Activated T-helper 1 cell treated with anti-CD3 and anti-CD28 coated beads, Interleukin-12 subunit alpha, Interleukin-12 subunit beta, Interleukin-2, Interleukin-4 antibody, amounts not matched to agents 30 ng/mL and 10 ng/mL and 1 ng/mL, durations not matched to agents 14 hours and 24 hours and 36 hours (primary cell): ENCODE measurements around the gene MTMR6. TPM values are rescaled to one million over a fixed set of nuclear protein-coding genes. Genes with fewer than 3 reads are reported as not detected.

ENCODE experiments used
- DNase-seq: peaks from one replicate; pipeline ENCODE4 v3.0.0; 2021; ENCODE audit warnings: low spot score
- H3K27ac Mint-ChIP-seq: one replicate; pipeline ENCODE4 v1.8.0; 2021; ENCODE audit warnings: mild to moderate bottlenecking, mixed read lengths
- H3K27me3 Mint-ChIP-seq: one replicate; pipeline ENCODE4 v1.8.0; 2022; ENCODE audit warnings: mild to moderate bottlenecking, moderate library complexity, mixed read lengths; ENCODE audit not compliant: insufficient read depth
- H3K36me3 Mint-ChIP-seq: one replicate; pipeline ENCODE4 v1.8.0; 2021; ENCODE audit warnings: low read depth, mixed read lengths
- H3K4me1 Mint-ChIP-seq: one replicate; pipeline ENCODE4 v1.8.0; 2021; ENCODE audit warnings: low read depth, mixed read lengths
- H3K4me3 Mint-ChIP-seq: one replicate; pipeline ENCODE4 v1.8.0; 2021; ENCODE audit warnings: mild to moderate bottlenecking, moderate library complexity, mixed read lengths
- H3K9me3 Mint-ChIP-seq: one replicate; pipeline ENCODE4 v1.8.0; 2021; ENCODE audit warnings: mixed read lengths
- intact Hi-C: fragments of 100-400 bp; cut with micrococcal nuclease; formaldehyde crosslinking; loops from one replicate; pipeline ENCODE4 v1.15.1; 2024
- total RNA-seq: library from RNA; stranded (reverse); gene quantifications from 2 replicates; pipeline ENCODE4 v1.2.3, GENCODE V29; 2022

The MTMR6 gene
- total RNA-seq, 1 donor from 2014 or later: 17.0 TPM

GRCh38 chr13:25300861-25301346 is 13.6 kb upstream of the MTMR6 start:
- no peaks in the 10 kb centered on the region for H3K9me3 Mint-ChIP-seq
- H3K36me3 Mint-ChIP-seq: peaks cover 26% of the 10 kb centered on the region
- peak overlapping the region; percentile 96 for H3K4me3 Mint-ChIP-seq
- DNase-seq: no peak
- intact Hi-C loops: loop anchor here (1.0 to 10.0 kb wide), 8 partner anchors 14 to 1951 kb away; partner anchors contain the start of genes MTMR6, PARP4 and RPL21
- H3K27ac Mint-ChIP-seq: peak overlapping the region; percentile 94
- H3K4me1 Mint-ChIP-seq: peaks cover 34% of the 10 kb centered on the region
- H3K27me3 Mint-ChIP-seq: peaks cover 7% of the 10 kb centered on the region

- Mint-ChIP-seq H3K27ac (no peak overlapping the region), H3K4me3 (no peak overlapping the region), H3K36me3 (no peaks in the 10 kb centered on the region), H3K9me3 (no peaks in the 10 kb centered on the region), H3K27me3 (peaks cover 24% of the 10 kb centered on the region), H3K4me1 (peaks cover 5% of the 10 kb centered on the region)
- intact Hi-C loops: no loop called here
- no peak for DNase-seq
Measured at GRCh38 chr13:25295701-25296100, 8.4 kb upstream of the MTMR6 start.

- H3K36me3 Mint-ChIP-seq: no peaks in the 10 kb centered on the region
- no peak overlapping the region for H3K27ac Mint-ChIP-seq
- no peak for DNase-seq
- H3K4me1 Mint-ChIP-seq: peaks cover 5% of the 10 kb centered on the region
- no peak overlapping the region for H3K4me3 Mint-ChIP-seq
- peaks cover 24% of the 10 kb centered on the region for H3K27me3 Mint-ChIP-seq
- H3K9me3 Mint-ChIP-seq: no peaks in the 10 kb centered on the region
- intact Hi-C loops: no loop called here
Measured at GRCh38 chr13:25295228-25295627, 7.9 kb upstream of the MTMR6 start.

DNA sequence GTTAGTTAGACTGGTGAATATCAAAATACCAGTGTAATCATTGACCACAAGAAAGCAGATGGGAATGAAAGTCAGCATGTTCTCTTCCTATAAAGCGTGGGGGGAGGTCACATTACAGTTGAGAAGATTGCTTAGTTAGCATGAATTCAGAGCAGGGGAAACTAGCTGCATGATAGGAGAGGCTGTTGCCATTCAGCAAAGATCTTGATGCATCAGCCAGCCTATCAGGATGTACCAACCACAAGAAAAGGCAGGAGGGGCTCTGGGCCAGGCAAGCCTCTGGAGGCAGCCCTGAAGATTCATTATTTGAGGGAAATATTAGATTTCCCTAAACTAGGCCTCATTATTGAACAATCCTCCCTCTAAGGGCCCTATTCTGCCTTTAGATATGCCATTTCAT is 5.0 kb upstream of the MTMR6 start:
- intact Hi-C loops: no loop called here

DNA sequence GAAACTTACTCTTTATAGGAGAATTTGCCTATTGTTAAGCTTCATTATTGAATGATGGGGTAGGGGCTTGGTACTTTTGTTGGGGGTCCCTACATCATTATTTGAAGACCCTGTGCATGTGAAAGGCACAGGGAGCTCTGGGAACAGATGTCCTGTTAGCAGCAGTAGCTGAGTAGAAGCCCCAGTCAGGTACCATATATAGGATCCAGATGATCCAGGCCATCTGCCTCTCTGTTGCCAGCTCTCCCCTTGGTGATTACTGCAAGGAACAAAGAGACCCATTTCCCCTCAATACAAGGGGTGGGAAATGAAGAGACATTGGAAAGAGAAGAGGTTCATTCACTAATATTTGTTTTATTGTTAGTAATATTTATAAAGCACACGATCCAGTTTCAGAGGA is 4.4 kb upstream of the MTMR6 start:
- Mint-ChIP-seq H3K27ac (no peak overlapping the region), H3K4me3 (no peak overlapping the region), H3K36me3 (no peaks in the 10 kb centered on the region), H3K27me3 (peaks cover 32% of the 10 kb centered on the region), H3K4me1 (peaks cover 16% of the 10 kb centered on the region), H3K9me3 (no peaks in the 10 kb centered on the region)
- intact Hi-C loops: no loop called here
- no peak for DNase-seq

More for the DNA sequence above, 5.0 kb upstream of the MTMR6 start:
- Mint-ChIP-seq H3K4me3 (no peak overlapping the region), H3K27me3 (peaks cover 34% of the 10 kb centered on the region), H3K27ac (no peak overlapping the region), H3K4me1 (peaks cover 15% of the 10 kb centered on the region), H3K36me3 (no peaks in the 10 kb centered on the region), H3K9me3 (no peaks in the 10 kb centered on the region)
- DNase-seq: no peak

DNA sequence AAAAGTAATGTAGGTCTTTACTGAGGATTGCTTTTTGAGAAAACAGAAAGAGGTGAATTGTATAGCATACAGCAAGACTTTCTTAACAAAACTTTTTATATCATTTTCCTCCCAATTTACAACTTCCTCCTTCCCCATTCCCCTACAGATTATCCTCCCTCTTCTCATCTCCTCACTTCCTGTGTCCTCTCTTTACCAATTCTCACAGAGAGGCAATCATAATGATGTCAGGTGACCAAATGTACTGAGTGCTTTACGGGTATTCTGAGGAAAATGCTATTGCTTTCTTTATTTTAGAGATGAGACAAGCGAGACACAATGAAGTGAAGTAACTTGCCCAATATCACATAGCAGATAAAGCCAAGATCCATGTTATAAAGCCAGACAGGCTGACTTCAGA is 1.7 kb upstream of the MTMR6 start:
- intact Hi-C loops: loop anchor here (5.0 to 10.0 kb wide), 7 partner anchors 57 to 1014 kb away; partner anchors contain the start of genes CDK8, PARP4 and SHISA2
- peaks cover 2% of the 10 kb centered on the region for H3K36me3 Mint-ChIP-seq
- no peak overlapping the region for H3K27ac Mint-ChIP-seq
- H3K4me1 Mint-ChIP-seq: peaks cover 28% of the 10 kb centered on the region
- peaks cover 21% of the 10 kb centered on the region for H3K27me3 Mint-ChIP-seq
- H3K4me3 Mint-ChIP-seq: no peak overlapping the region
- no peaks in the 10 kb centered on the region for H3K9me3 Mint-ChIP-seq
- DNase-seq: no peak

DNA sequence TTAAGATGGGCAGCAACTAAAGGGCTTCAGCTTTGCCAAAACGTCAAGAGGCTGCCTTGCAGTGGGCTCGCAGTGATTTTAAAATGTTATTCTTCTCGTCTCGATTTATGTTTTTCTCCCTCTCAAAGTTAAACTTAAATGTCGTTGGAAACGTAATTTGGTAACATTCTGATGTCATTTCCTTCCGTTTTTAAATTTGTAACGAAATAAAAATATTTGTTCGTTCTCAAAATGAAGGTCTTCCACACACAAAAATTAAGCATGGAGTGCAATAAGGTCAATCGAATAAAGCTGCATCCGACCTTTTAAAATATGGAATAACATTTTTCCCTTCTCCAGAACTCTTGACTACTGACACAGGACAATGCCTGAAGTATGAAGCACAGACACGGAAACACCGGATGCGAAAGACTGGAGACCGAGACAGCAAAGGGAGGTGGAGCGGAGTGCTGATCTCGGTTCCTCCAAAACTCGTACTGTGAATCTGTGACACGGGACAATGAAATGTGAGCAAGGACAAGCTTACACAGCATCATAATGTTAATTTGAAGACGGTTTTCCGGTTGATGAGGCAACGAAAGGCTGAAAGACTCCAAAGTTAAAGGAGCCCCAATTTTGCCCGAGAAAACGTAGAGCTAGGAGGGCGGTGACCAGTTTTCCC is 850 bp downstream of the MTMR6 start:
- Mint-ChIP-seq H3K27me3 (peaks cover 16% of the 10 kb centered on the region), H3K4me1 (peaks cover 45% of the 10 kb centered on the region), H3K4me3 (peak overlapping the region; percentile 94), H3K27ac (peak overlapping the region; percentile 93), H3K36me3 (peaks cover 7% of the 10 kb centered on the region), H3K9me3 (no peaks in the 10 kb centered on the region)
- DNase-seq: peak; percentile 39
- intact Hi-C loops: loop anchor here (2.0 to 10.0 kb wide), 8 partner anchors 20 to 1012 kb away; partner anchors contain the start of genes CDK8, PARP4 and SHISA2

- no peak overlapping the region for H3K4me3 Mint-ChIP-seq
- no peaks in the 10 kb centered on the region for H3K9me3 Mint-ChIP-seq
- H3K36me3 Mint-ChIP-seq: peaks cover 17% of the 10 kb centered on the region
- no peaks in the 10 kb centered on the region for H3K27me3 Mint-ChIP-seq
- no peak for DNase-seq
- intact Hi-C loops: loop anchor here (10.0 kb wide), 3 partner anchors 603 to 1007 kb away; partner anchors contain the start of gene CDK8
- H3K27ac Mint-ChIP-seq: peak overlapping the region; percentile 73
- H3K4me1 Mint-ChIP-seq: peaks cover 68% of the 10 kb centered on the region
Measured at GRCh38 chr13:25281935-25282332, 5.4 kb downstream of the MTMR6 start.

GRCh38 chr13:25281193-25281934 is 5.9 kb downstream of the MTMR6 start:
- DNase-seq: no peak
- intact Hi-C loops: loop anchor here (10.0 kb wide), 3 partner anchors 603 to 1007 kb away; partner anchors contain the start of gene CDK8
- Mint-ChIP-seq H3K9me3 (no peaks in the 10 kb centered on the region), H3K27ac (peak overlapping the region; percentile 73), H3K4me1 (peaks cover 71% of the 10 kb centered on the region), H3K36me3 (peaks cover 17% of the 10 kb centered on the region), H3K27me3 (no peaks in the 10 kb centered on the region), H3K4me3 (no peak overlapping the region)

- intact Hi-C loops: loop anchor here (10.0 kb wide), 3 partner anchors 604 to 1006 kb away; partner anchors contain the start of gene CDK8
- Mint-ChIP-seq H3K4me3 (no peak overlapping the region), H3K27ac (no peak overlapping the region)
Measured at GRCh38 chr13:25280396-25280795, 6.9 kb downstream of the MTMR6 start.

DNA sequence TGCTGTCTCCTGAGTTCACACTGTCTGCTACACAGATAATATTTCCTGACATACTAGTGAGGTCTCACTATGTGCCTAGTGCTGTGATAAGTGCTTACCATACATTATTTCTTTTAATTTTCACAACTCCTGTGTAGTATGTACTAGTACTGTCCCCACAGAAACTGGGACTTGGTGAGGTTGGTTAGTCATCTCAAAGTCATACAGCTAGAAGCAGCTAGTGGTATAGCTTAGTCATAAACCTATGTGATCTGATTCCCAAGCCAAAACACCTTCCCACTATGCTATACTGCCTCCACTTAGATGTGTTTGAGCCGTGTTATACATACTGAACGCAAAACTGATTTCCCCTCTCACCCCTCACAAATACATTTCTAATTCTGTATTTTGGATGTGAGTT is 10.5 kb downstream of the MTMR6 start:
- H3K27ac Mint-ChIP-seq: no peak overlapping the region
- H3K9me3 Mint-ChIP-seq: no peaks in the 10 kb centered on the region
- no peaks in the 10 kb centered on the region for H3K27me3 Mint-ChIP-seq
- peaks cover 17% of the 10 kb centered on the region for H3K36me3 Mint-ChIP-seq
- peaks cover 46% of the 10 kb centered on the region for H3K4me1 Mint-ChIP-seq
- H3K4me3 Mint-ChIP-seq: no peak overlapping the region
- DNase-seq: no peak
- intact Hi-C loops: loop anchor here (1.0 kb wide), 1 partner anchor 11 kb away; the partner anchor contains the start of gene MTMR6

More at GRCh38 chr13:25280396-25280795, 6.9 kb downstream of the MTMR6 start:
- no peaks in the 10 kb centered on the region for H3K27me3 Mint-ChIP-seq
- H3K4me1 Mint-ChIP-seq: peaks cover 72% of the 10 kb centered on the region
- no peaks in the 10 kb centered on the region for H3K9me3 Mint-ChIP-seq
- peaks cover 15% of the 10 kb centered on the region for H3K36me3 Mint-ChIP-seq
- DNase-seq: no peak

DNA sequence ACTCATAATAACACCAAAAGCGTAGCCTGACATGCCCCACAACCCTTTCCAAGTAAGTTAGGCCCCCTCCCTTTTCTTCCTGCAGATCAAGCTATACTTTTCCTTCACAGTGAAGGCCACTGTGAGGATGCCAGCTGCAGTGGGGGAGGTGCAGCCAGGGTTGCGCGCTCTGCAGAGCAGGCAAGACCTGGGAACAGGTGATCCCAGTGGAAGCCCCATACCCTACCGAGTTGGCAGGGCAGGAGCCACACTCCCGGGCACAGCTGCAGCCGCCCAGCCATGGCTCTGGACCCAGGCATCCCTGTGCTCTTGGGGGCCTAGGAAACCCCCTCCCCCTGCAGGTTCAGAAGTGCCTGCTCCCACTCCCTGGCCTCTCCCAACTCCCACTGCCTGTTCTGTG is 18.7 kb downstream of the MTMR6 start:
- intact Hi-C loops: loop anchor here (5.0 kb wide), 1 partner anchor 34 kb away; the partner anchor contains the start of gene NUP58
- Mint-ChIP-seq H3K27ac (no peak overlapping the region), H3K36me3 (peaks cover 26% of the 10 kb centered on the region), H3K4me3 (no peak overlapping the region), H3K9me3 (no peaks in the 10 kb centered on the region), H3K27me3 (no peaks in the 10 kb centered on the region), H3K4me1 (no peaks in the 10 kb centered on the region)
- DNase-seq: no peak
